Esophagus muscularis mucosa (tissue), 4 donors: Measurements from ENCODE around the gene EFL1. TPM values are rescaled to one million over a fixed set of nuclear protein-coding genes. Genes with fewer than 3 reads are reported as not detected.

Source experiments
- DNase-seq: peaks from one replicate; pipeline ENCODE4 v3.0.0-alpha.2; 2017; ENCODE audit errors: extremely low spot score
- H3K27ac ChIP-seq, 4 donors: fragments of 200-600 bp; sonication (generic); replicated peaks in 1 of 4; 1 replicate in 3 of 4; 2 replicates in 1 of 4; pipeline ENCODE4 v1.5.1; 2016 to 2019; ENCODE audit warnings: mild to moderate bottlenecking in 1 of 4
- H3K27me3 ChIP-seq, 4 donors: fragments of 200-600 bp; sonication (generic); one replicate each; pipeline versions ENCODE4 v1.5.1 to v1.6.0; 2016 to 2019
- H3K36me3 ChIP-seq, 4 donors: fragments of 200-600 bp; sonication (generic); one replicate each; pipeline ENCODE4 v1.5.1; 2016 to 2019
- H3K4me1 ChIP-seq, 4 donors: fragments of 200-600 bp; sonication (generic); one replicate each; pipeline ENCODE4 v1.5.1; 2016 to 2019
- H3K4me3 ChIP-seq, 4 donors: fragments of 200-600 bp; sonication (generic); 1 replicate in 2 of 4; 2 replicates in 2 of 4; pipeline ENCODE4 v1.5.1; 2016 to 2019; ENCODE audit warnings: mild to moderate bottlenecking in 4 of 4, moderate library complexity in 1 of 4
- H3K9me3 ChIP-seq, 4 donors: fragments of 200-600 bp; sonication (generic); 1 replicate in 3 of 4; 2 replicates in 1 of 4; pipeline ENCODE4 v1.5.1; 2016 to 2019
- CTCF ChIP-seq, 3 experiments: fragments of 200-600 bp in 2 of 3; fragments of 450-650 bp in 1 of 3; sonication (generic) in 2 of 3; IDR thresholded peaks; one replicate each; pipeline ENCODE4 v1.5.1; 2017 to 2019; ENCODE audit warnings: antibody characterized with exemption in 3 of 3, mild to moderate bottlenecking in 2 of 3, moderate library complexity in 1 of 3
- EP300 ChIP-seq: sonication (generic); formaldehyde crosslinking; IDR thresholded peaks from one replicate; pipeline ENCODE4 v1.6.1; 2017; ENCODE audit warnings: antibody characterized with exemption
- POLR2A ChIP-seq: fragments of 450-650 bp; IDR thresholded peaks from one replicate; pipeline ENCODE4 v1.6.1; 2017; ENCODE audit warnings: antibody characterized with exemption, moderate library complexity, mild to moderate bottlenecking, low read depth
- POLR2AphosphoS5 ChIP-seq, 2 donors: sonication (generic); formaldehyde crosslinking; IDR thresholded peaks; one replicate each; pipeline ENCODE4 v1.6.1; 2017; ENCODE audit warnings: antibody characterized with exemption in 2 of 2
- WGBS: methylation state at CpG from one replicate; pipeline ENCODE4 v1.1.5; 2018; 5-methylcytosine and 5-hydroxymethylcytosine counted together
- intact Hi-C: fragments of 100-400 bp; cut with DNase I; formaldehyde crosslinking; loops from one replicate; pipeline ENCODE4 v1.15.1; 2023
- total RNA-seq, 4 donors: library from RNA; depleted of rRNA; stranded (reverse); fragments of >200 nt; gene quantifications; one replicate each; pipeline versions ENCODE4 v1.1.0 to v1.2.1, GENCODE V29; 2016

The EFL1 gene
- total RNA-seq, 4 donors from 2014 or later: 13.0 to 17.4 (median 13.2) TPM

GRCh38 chr15:82173108-82173507, 89.4 kb downstream of the EFL1 start:
- H3K36me3 ChIP-seq: no peaks in the 10 kb centered on the region
- no peak overlapping the region for H3K27ac ChIP-seq
- no peak for TF ChIP-seq EP300
- no peak for TF ChIP-seq CTCF (IDR thresholded peaks at IDR 0.05)
- no peak for TF ChIP-seq POLR2AphosphoS5 (IDR thresholded peaks at IDR 0.05)
- TF ChIP-seq POLR2A: no peak
- H3K4me1 ChIP-seq: peaks cover 0 to 11% (median 6%) of the 10 kb centered on the region in 4 donors
- no peak for DNase-seq
- intact Hi-C loops: no loop called here
- no peak overlapping the region for H3K4me3 ChIP-seq
- WGBS: 100% methylated on average over 1 of the region's 1 CpG
- H3K27me3 ChIP-seq: no peaks in the 10 kb centered on the region
- no peaks in the 10 kb centered on the region for H3K9me3 ChIP-seq

- TF ChIP-seq POLR2A: no peak
- no peak for TF ChIP-seq CTCF (IDR thresholded peaks at IDR 0.05)
- no peak for TF ChIP-seq POLR2AphosphoS5 (IDR thresholded peaks at IDR 0.05)
- no peak for TF ChIP-seq EP300
- Histone ChIP-seq H3K36me3 (no peaks in the 10 kb centered on the region), H3K27ac (no peak overlapping the region), H3K27me3 (no peaks in the 10 kb centered on the region), H3K4me1 (peaks cover 0 to 5% (median 1%) of the 10 kb centered on the region in 4 donors), H3K4me3 (no peak overlapping the region), H3K9me3 (no peaks in the 10 kb centered on the region)
- 95% methylated on average over 4 of the region's 4 CpGs for WGBS
- no peak for DNase-seq
- intact Hi-C loops: no loop called here
These were observed 90.0 kb downstream of the EFL1 start for GRCh38 chr15:82172506-82172905.

GRCh38 chr15:82168757-82169156, 93.8 kb downstream of the EFL1 start:
- TF ChIP-seq POLR2AphosphoS5 (IDR thresholded peaks at IDR 0.05): no peak
- TF ChIP-seq EP300: no peak
- no peak for TF ChIP-seq CTCF (IDR thresholded peaks at IDR 0.05)
- no peak for TF ChIP-seq POLR2A
- Histone ChIP-seq H3K4me1 (no peaks in the 10 kb centered on the region), H3K36me3 (peaks cover 0 to 2% (median under 1%) of the 10 kb centered on the region in 4 donors), H3K27ac (no peak overlapping the region), H3K27me3 (no peaks in the 10 kb centered on the region), H3K4me3 (no peak overlapping the region), H3K9me3 (no peaks in the 10 kb centered on the region)
- intact Hi-C loops: no loop called here
- no peak for DNase-seq
- WGBS: 98% methylated on average over 2 of the region's 2 CpGs

GRCh38 chr15:82168296-82168695, 94.2 kb downstream of the EFL1 start:
- no peak for DNase-seq

More at GRCh38 chr15:82168296-82168695, 94.2 kb downstream of the EFL1 start:
- TF ChIP-seq EP300 (no peak), POLR2AphosphoS5 (IDR thresholded peaks at IDR 0.05) (no peak), CTCF (IDR thresholded peaks at IDR 0.05) (no peak), POLR2A (no peak)
- Histone ChIP-seq H3K27me3 (no peaks in the 10 kb centered on the region), H3K4me1 (no peaks in the 10 kb centered on the region), H3K9me3 (no peaks in the 10 kb centered on the region), H3K36me3 (peaks cover 3 to 6% (median 5%) of the 10 kb centered on the region in 4 donors), H3K4me3 (no peak overlapping the region), H3K27ac (no peak overlapping the region)
- 95% methylated on average over 8 of the region's 8 CpGs for WGBS
- intact Hi-C loops: no loop called here
